ENCODE results near the gene C19orf73. TPM values are rescaled to one million over a fixed set of nuclear protein-coding genes. Genes with fewer than 3 reads are reported as not detected.

C19orf73 gene
- total RNA-seq, 1 experiment from 2014 or later = 4.4 TPM

Other genes with a start within 250 kb of the C19orf73 start
- gene PPP1R15A, start 246.7 kb downstream of the C19orf73 start, total RNA-seq (2014; rRNA removed; shearing (Covaris generic)) = 25.7 and 27.3 TPM in 2 replicates
- not detected in 2 replicates for gene TULP2, start 220.4 kb downstream of the C19orf73 start, total RNA-seq (2014; rRNA removed; shearing (Covaris generic))
- gene NUCB1, start 218.8 kb downstream of the C19orf73 start, total RNA-seq (2014; rRNA removed; shearing (Covaris generic)) = 203 and 249 TPM in 2 replicates
- not detected in 2 replicates for gene DHDH, start 185.4 kb downstream of the C19orf73 start, total RNA-seq (2014; rRNA removed; shearing (Covaris generic))
- gene BAX, start 164.3 kb downstream of the C19orf73 start, total RNA-seq (2014; rRNA removed; shearing (Covaris generic)) = 66.6 and 98.1 TPM in 2 replicates
- 4,698 and 4,789 TPM in 2 replicates for gene FTL, start 153.8 kb downstream of the C19orf73 start, total RNA-seq (2014; rRNA removed; shearing (Covaris generic))
- gene GYS1, start 125.8 kb downstream of the C19orf73 start, total RNA-seq (2014; rRNA removed; shearing (Covaris generic)) = 47.6 and 60.1 TPM in 2 replicates
- gene RUVBL2, start 125.3 kb downstream of the C19orf73 start, total RNA-seq (2014; rRNA removed; shearing (Covaris generic)) = 384 and 389 TPM in 2 replicates
- 0.68 TPM in 1 of 2 replicates, not detected in the other for gene LHB, start 102.1 kb downstream of the C19orf73 start, total RNA-seq (2014; rRNA removed; shearing (Covaris generic))
- not detected in 2 replicates for gene CGB3, start 94.8 kb downstream of the C19orf73 start, total RNA-seq (2014; rRNA removed; shearing (Covaris generic))
- gene CGB2, start 87.3 kb downstream of the C19orf73 start, total RNA-seq (2014; rRNA removed; shearing (Covaris generic)) = not detected in 2 replicates
- not detected in 2 replicates for gene CGB1, start 82.2 kb downstream of the C19orf73 start, total RNA-seq (2014; rRNA removed; shearing (Covaris generic))
- not detected in 2 replicates for gene CGB5, start 75.3 kb downstream of the C19orf73 start, total RNA-seq (2014; rRNA removed; shearing (Covaris generic))
- not detected in 2 replicates for gene CGB8, start 70.0 kb downstream of the C19orf73 start, total RNA-seq (2014; rRNA removed; shearing (Covaris generic))
- 0.10 and 0.72 TPM in 2 replicates for gene CGB7, start 61.4 kb downstream of the C19orf73 start, total RNA-seq (2014; rRNA removed; shearing (Covaris generic))
- not detected in 2 replicates for gene NTF4, start 54.3 kb downstream of the C19orf73 start, total RNA-seq (2014; rRNA removed; shearing (Covaris generic))
- gene KCNA7, start 46.4 kb downstream of the C19orf73 start, total RNA-seq (2014; rRNA removed; shearing (Covaris generic)) = not detected in 2 replicates
- gene SNRNP70, start 33.7 kb downstream of the C19orf73 start, total RNA-seq (2014; rRNA removed; shearing (Covaris generic)) = 111 and 119 TPM in 2 replicates
- 6.0 and 14.6 TPM in 2 replicates for gene LIN7B, start 4.8 kb downstream of the C19orf73 start, total RNA-seq (2014; rRNA removed; shearing (Covaris generic))
- gene PPFIA3, start 401 bp upstream of the C19orf73 start, total RNA-seq (2014; rRNA removed; shearing (Covaris generic)) = 8.3 and 10.4 TPM in 2 replicates
- under 0.01 TPM in 1 of 2 replicates, not detected in the other for gene HRC, start 36.3 kb upstream of the C19orf73 start, total RNA-seq (2014; rRNA removed; shearing (Covaris generic))
- gene TRPM4, start 38.6 kb upstream of the C19orf73 start, total RNA-seq (2014; rRNA removed; shearing (Covaris generic)) = 8.3 and 9.7 TPM in 2 replicates
- 0.10 and 0.12 TPM in 2 replicates for gene SLC6A16, start 206.0 kb upstream of the C19orf73 start, total RNA-seq (2014; rRNA removed; shearing (Covaris generic))
- gene CD37, start 216.3 kb upstream of the C19orf73 start, total RNA-seq (2014; rRNA removed; shearing (Covaris generic)) = not detected in 2 replicates
- 34.2 and 36.4 TPM in 2 replicates for gene TEAD2, start 243.3 kb upstream of the C19orf73 start, total RNA-seq (2014; rRNA removed; shearing (Covaris generic))
- 0.24 and 0.59 TPM in 2 replicates for gene DKKL1, start 244.7 kb upstream of the C19orf73 start, total RNA-seq (2014; rRNA removed; shearing (Covaris generic))